C4-2B (cell line): ENCODE measurements around the gene ADAM22.

Experiments
- CTCF ChIP-seq: fragments of 450-650 bp; conservative IDR thresholded peaks from 2 replicates; pipeline ENCODE4 v1.5.1; 2017; ENCODE audit warnings: mild to moderate bottlenecking
- ZFX ChIP-seq: fragments of 450-650 bp; IDR thresholded peaks from 2 replicates; pipeline ENCODE4 v1.6.1; 2017

DNA sequence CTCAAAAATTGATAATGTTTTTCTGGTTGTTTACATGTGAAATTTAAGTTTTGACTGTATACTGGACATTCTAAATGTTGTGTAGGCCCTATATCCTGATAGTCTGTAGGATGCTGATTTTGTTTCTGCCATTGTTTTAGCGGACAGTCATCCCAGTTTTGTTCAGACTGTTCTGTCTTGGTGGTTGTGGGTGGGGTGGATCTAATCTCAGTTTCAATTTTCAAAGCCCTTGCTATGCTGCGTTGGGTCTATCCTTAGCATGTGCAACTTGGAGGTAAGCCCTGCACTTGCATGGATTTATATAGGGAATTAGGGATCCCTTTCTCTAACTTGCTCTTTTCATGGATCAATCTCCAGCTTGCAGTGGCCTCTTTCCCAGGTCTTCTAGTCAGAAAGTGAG, 38.7 kb upstream of the ADAM22 start:
- no peak for TF ChIP-seq CTCF
- TF ChIP-seq ZFX: no peak
